ENCODE data around the gene KLC1.
"Not testable (repeated sequence)": the region's sequence is repeated elsewhere in the genome, so short reads cannot be mapped to it uniquely, and the experiment has no call there.

Gene KLC1

DNA sequence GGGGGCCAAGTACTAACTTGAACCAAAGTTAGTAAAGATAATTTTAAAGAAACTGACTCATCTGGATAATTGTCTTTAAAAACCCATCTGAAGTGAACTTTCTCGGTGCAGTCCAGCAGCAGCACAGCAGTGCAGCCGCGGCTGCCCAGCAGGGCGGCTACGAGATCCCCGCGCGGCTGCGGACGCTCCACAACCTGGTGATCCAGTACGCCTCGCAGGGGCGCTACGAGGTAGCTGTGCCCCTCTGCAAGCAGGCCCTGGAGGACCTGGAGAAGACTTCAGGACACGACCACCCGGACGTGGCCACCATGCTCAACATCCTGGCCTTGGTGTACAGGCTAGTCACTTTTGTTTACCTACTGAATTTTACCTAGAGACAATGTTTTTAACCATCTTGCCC, 33.6 kb downstream of the KLC1 start:
- no peak for DNase-seq

DNA sequence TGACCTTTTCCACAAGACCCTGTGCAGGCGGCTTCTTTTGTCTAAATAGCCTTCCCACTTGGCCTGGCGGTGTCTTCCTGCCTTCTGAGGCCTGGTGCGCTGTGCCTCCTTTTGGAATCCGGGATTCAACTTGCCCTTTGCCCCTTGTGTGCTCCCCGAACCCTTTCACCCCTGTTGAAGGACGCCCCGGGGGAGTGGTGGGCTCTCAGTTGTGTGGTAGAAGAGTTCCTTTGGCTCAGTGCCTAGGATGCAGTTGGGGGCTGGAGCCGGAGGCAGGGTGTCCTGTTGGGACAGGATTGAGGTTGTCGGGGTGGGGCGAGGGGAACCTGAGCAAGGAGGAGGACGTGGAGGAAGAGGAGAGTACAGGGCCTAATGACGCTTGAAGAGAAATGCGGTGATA, 34.5 kb downstream of the KLC1 start:
- no peak for DNase-seq

DNA sequence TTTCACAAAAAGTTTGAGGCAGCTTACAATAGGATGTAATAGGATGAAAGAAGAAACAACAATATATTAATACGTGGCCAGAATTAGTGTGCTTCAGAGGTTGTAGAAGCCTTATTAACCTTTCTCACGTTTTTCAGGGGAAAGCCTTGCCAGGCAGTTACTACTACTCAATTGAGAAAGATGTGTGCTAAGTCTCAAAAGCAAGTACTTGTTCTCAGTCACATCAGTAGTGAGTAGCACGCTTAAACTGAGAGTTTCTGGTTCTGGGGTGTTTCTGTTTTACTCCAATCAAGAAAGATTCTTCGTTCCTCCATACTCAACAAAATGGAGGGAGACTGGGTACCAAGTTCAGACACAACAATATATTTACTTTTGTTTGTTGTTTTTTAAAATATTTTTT, 38.7 kb downstream of the KLC1 start:
- DNase-seq: no peak

DNA sequence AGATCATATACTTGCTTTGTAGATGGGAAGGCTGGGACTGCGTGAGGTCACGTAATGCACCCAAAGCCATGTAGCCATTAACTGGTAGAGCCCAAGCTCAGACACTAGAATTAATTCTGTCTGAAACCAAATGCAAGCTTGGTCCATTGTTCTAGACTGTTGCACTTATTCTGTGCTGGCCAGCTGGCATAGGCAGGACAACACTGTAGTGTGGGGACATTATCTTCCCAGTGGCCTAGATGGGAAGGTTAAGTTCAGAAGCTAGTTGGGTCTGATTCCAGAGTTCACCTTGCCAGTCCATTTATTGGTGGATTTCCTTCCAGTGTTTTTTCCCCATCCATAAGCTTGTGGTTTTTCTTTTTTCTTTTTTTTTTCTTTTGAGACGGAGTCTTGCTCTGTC, 39.1 kb downstream of the KLC1 start:
- DNase-seq: no peak

DNA sequence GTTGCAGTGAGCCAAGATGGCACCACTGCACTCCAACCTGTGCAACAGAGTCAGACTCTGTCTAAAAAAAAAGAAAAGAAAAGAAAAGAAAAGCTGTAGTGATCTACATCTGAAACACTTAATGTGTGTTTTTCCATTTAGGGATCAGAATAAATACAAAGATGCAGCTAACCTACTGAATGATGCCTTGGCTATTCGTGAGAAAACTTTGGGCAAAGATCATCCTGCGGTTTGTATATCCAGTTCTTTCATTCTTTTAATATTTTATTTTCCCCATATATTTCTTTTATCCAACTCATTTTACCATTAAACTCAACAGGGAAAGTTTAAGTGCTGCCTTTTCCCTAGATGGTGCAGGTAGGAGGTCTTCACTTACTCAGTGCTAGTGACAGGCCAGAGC, 40.4 kb downstream of the KLC1 start:
- no peak for DNase-seq

DNA sequence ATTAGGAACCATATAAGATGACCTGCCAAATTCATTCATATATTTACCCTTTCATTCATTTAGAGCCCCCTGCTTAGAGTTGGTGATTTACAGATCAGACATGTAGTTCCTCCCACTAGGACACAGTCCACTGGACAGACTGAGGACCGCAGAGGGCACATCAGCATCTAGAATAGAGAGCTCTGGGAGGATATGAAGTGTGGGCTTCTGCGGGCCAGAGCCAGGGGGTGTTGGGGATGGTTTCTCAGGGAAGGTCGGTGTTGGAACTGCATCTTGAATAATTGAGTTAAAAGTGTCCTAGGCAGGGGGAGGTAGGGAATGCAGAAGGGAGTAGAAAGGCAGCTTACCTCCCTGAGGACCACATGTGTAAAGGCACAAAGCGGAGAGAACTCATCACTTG, 42.9 kb downstream of the KLC1 start:
- no peak for DNase-seq

DNA sequence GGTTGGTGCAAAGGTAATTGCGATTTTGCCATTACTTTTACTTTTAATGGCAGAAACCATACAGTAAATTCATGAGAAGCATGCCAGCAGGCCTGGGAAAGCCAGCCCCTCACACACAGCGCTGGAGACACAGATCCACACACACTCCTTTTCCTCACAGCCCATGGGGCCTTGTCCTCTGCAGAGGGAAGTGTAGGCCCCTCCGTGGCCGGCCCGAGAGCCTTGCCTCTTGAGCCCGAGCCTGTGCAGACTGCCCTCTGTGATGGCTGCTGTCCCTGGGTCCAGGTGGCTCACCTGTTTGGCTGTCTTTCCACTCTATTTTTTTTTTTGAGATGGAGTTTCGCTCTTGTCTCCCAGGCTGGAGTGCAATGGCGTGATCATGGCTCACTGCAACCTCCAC, 46.9 kb downstream of the KLC1 start:
- no peak for DNase-seq

DNA sequence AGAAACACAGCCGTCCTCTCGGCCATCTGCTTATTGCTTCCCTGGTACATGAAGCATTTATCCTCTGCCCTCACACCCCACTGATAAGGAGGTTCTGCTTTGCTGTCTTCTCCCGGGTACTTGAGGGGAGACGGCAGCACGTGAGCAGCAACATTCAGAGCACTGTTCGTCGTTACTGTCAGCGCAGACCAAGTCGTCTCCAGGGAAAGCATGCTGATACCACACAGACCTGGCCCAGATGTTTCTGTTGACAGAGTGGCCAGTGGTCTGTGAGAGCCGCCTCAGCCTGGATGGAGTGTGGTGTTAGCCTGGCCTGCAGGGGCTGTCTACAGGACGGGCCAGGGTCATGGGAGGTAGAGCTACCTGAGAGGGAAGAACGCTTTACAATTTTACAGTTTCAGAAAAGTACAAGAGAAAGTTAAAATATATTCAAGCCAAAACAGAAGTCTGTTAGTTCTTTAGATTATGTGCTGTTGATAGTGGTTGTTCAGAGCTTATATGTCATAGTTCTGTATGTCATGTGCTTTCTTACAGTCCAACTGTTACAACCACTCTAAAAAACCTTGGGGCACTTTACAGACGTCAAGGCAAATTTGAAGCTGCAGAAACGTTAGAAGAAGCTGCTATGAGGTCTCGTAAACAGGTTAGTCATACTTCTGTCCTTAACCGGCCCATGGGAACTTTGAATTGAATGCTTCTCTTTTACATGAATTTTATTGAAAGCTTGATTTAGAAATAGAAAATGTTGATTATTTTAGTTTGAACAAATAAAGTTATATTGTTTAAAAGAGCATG, 48.1 kb downstream of the KLC1 start:
- no peak for DNase-seq

DNA sequence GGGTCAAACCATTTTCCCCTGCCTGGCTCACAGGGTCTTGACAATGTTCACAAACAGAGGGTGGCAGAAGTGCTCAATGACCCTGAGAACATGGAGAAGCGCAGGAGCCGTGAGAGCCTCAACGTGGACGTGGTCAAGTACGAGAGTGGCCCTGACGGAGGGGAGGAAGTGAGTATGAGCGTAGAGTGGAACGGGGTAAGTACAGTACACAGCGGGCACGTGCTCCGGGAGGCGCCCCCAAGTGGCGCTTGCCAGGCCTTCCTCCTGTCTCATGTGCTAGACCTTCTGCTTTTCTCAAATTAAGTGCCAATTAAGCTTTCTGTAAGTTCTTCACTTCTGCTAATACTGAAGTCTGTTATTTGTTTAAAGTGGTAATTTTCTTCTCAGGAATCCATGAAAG, 50.3 kb downstream of the KLC1 start:
- DNase-seq: no peak

DNA sequence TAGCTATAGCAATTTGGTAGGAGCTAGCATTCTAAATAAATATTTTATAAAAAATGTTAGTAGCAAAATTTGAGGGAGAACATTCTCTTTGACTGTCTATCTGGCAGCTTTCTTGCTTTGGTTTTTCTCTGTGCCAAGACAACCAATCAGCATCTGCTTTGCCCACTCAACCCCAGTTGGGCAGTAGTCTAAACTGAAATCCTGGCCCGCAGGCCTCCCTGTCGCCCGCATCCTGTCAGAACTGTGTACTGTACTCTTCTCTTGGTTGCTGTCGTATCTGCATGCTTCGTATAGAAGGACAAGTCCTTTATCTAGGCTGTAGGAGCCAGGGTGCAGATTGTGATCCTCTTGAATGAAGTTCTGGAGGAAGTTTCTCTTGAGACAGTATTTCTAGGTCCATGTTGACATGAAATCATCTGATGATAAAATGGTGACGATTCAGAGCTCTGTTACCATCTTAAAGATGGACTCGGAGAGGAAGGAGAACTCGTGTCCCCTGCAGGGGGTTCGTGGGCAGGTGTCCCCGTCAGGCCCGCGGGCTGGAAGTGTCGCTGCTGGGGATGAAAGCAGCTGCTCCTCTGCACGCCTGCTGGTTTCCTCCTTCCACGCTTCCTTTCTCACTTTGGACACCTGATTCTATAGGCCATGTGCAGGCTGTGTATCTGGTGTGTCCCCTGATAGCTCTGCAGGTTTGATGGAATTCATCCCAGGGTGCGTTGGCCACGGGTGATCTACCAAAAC, 51.6 kb downstream of the KLC1 start:
- DNase-seq: no peak

DNA sequence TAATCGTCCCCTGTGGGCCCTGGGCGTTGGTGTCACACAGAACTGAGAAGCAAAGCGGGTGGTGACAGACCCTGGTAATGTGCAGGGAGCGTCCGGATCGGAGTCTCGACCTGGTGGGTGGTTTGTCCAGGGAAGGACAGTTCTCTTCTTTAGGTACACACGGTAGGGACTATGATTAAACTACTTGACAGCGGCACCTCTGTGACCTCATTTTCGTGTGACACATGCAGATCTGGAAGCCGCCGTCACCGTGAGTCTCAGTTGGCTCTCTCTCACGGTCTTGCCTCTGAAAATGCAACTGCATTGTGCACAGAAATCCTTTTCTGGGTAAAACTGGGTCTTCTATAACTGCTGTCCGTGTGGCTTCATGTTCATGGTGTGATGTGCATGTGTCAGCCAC, 54.1 kb downstream of the KLC1 start:
- no peak for DNase-seq

DNA sequence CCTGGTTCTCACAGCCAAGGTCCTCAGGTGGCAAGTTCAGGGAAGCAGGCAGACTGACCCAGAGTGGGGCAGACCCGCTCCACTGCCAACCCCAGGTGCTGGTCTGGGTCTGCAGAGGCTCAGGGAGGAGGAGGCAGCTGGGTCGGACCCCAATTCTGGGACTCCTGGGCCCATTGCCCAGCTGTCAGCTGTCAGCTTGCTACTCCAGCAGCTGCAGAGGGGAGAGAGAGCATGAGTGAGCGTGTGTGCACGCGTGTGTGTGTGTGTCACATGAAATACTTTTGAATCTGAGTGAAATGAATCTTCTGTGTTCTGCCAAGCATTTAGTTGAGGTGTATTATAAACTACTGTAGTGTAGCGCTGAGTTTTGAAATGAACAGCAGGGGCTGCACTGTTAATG, 55.5 kb downstream of the KLC1 start:
- no peak for DNase-seq

DNA sequence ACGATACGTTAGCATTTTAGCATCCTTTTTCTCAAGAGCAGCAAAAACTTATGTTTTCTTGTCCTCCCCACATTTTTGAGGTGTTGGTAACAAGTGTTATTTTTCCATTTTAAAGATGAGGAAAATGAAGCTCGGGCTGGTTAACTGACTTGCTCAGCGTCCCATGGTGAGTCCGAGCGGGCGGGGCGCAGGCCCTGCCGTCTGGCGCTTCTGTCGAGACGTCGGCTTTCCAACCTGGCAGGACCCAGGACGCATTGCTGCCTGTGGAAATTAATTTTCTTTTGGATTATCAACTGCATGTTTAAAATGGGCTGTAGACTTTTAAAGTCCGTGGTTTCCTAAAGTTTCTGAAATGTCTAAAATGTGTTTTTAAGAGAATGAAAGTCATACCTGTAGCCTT, 55.9 kb downstream of the KLC1 start:
- DNase-seq: no peak

DNA sequence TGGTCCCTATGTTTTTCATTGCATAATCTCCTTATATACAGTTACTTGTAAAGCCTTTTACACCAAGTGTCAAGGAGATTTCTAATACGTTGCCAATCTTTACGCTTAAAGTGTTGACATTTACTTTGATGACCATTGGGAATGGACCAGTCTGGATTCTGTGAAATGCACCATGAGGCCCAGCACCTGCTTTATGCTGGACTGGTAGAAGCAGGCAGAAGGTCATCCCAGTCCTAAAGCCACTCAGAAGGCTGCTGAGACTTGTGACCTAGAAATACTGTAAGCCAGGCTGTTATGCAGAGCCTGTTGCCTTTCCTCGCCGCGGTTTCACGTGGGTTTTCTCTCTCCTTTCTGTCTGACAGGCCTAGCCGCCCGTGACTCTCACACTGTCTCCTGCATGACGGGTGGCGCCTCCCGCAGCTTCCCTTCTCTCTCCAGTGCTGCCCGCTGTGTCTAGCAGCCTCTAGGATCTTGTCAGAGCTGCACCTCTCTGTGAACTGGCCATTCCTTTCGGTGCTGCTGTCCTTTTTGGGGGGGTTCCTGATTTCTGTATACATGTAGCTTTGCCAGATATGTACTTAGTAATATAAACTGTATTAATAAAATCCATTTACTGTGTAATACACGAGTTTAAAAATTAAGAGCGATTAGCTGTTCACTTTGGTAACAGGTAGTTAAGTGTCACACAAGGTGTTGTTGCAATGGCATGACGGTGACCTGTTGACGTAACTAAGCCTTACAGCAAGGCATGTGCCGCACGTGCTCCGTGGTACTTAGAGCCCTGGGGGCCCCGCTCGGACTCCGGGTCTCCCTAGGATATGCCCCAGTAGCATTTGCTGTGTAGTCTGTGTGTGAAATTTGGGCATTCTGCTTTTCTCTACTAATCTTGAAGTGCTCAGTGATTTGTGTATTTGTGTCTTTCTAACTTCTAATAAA, 56.5 kb downstream of the KLC1 start:
- DNase-seq: no peak

DNA sequence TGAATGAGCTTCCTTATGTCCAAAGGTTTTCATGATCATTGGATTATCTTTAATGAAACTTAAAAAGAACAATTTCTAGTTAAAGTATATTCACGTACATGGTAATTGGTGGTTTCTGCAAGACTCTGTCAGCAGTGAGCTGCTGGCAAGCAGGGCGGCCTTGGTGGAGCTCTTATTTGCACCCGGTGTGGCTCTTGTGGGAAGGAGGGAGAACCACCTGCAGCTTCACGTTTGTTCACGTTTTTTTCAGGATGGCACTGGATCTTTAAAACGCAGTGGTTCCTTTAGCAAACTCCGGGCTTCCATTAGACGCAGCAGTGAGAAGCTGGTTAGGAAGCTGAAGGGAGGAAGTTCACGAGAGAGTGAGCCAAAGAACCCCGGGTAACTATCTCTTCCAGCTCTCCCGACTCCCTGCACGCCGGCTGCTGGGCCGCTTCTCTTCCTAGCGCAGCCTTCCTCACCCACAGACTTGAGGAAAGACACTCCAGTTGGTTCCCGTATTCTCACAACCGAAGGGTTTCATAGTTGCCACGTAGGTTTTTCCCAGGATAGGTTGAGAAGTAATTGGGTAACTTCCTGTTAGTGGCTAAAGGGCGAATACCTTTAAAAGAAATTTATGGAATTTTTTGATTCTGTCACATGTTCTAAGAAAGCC, 57.9 kb downstream of the KLC1 start:
- DNase-seq: no peak

DNA sequence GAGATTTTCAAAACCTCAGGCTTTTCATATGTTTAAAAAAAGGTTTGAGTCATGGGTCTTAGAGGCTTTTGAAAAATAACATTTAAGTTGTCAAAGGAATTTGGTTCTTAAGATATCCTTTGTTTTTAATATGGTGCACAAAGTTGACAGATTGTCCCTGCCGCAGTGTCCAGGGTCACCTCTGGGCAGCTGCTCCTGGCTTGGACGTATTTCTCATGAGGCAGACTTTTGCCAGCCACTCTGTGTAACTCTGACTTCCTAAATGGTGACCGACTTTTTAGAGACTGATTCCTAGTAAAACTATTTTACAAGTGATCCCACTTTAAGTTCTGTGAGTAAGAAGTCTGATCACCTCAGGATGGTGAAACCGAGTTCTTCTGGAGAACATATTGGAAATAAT, 58.7 kb downstream of the KLC1 start:
- no peak for DNase-seq

DNA sequence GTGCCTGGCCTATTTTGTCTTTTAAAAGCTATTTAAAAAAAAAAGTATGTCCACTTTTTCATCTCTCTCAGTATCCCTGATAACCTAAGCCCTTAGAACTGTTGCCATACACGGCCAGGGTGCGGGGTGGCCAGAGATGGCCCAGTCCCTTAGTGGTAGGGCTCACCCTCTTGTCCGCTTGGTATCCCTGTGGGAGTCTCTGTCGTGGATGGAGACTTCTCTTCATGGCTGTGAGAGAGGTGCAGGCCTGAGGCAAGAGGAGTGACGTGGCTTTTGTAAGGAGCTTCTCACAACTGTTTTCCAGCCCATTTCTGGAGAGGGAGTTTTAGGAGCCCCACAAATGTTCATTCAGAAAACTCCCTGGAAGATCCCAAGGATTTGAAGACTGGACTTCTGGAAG, 59.4 kb downstream of the KLC1 start:
- no peak for DNase-seq

DNA sequence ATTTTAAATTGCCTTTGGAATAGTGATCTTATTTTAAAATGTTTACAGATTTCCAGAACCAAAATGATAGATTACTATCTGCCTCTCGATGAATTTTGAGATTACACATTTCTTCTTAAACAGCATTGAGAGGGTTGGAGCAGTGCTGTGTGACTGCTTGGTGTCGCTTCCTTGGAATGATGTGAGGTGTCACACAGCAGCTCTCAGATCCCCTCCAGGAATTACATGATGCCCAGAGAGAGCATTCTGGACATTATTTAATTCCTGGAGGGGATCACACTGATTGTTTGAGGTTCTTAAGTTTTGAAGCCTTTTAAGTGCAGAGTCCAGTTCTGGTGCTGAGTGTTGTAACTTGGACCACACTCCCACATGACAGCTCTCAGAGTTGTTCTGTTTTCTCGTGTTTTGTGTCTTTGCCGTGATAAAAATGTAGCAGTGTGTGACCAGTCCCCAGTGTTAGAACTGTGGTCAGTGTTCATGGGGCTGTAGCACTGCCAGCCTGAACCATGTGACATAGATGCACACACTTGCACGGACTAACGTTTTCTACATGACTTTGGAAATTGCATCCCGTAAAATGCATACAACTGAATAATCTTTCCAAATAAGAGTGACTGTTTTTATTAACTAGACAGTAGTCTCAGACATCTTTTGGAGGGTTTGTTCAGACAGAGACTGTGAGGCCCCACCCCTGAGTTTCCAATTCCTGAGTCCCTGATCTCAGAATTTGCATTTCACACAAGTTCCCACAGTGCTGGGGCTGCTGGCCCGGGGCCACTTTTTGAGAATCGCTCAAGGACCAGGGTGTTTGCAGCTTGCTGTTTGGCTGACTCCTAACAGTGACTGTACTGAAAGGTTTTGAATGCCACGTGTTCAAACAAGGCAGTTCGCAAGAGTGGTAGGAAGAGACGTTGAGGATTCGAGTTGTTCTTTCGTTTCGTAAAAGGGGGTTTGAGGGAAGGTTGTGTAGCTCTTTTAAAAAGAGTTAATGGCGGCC, 60.2 kb downstream of the KLC1 start:
- no peak for DNase-seq

DNA sequence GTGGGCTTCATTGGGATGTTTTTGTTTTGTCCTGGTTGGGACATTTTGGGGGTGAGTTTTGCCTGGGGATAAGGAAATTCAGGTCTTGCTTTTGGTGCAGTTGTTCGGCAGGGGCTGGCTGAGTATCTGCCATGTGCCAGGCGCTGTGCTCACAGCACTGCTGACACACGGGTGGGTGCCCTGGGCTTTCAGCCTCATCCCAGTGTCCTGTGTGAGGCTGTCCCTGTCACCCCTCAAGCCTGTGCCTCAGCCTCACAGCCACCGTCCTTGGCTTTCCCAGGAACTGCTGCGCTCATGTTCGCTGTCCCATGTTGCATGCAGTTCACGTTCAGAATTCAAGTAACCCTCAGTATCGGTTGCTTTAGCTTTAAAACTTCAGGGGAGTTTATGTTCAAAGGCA, 61.3 kb downstream of the KLC1 start:
- DNase-seq: no peak

DNA sequence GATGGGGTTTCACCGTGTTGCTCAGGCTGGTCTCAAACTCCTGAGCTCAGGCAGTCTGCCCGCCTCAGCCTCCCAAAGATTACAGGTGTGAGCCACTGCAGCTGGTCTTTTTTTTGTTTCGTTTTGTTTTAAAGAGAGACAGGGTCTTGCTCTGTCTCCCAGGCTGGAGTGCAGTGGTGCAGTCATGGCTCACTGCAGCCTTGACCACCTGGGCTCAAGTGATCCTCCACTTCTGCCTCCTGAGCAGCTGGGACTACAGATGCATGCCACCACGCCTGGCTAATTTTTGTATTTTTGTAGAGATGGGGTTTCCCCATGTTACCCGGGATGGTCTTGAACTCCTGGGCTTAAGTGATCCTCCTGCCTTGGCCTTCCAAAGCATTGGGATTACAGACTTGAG, 62.6 kb downstream of the KLC1 start:
- DNase-seq: not testable (repeated sequence)

DNA sequence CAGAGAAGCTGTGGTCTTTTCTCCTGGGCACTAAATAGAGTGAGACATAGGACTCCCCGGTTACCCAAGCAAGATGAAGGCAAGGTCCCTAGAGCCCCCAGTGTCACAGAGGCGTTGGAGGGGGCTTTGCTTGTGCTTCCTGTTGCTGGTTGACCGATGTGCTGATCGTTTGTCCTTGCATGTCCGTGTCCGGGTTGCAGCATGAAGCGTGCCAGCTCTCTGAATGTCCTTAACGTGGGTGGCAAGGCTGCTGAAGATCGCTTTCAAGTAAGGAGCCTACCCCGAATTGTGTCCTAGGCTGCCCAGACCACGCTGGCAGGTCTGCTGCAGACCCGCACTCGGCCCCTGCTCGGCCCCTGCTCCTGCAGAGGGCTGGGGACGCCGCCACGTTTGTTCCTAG, 63.1 kb downstream of the KLC1 start:
- DNase-seq: no peak

DNA sequence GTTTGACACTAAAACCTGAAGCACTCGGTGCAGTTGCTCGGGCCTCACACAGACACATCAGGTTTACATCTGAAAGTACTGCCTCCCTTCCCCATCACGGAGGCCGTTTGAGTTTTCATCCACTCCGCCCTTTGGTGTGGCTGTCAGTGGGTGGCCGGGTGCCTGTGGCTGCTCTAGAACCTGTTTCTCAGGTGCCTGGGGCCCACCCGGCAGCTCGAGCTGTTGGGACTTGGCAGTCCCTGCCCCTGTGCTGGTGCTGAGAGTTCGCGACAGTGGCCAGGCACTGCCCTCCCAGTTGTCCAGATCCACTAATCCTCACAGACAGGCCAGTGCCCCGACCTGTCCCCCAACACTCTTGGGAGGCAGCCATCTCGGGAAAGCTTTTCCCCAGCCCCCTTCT, 63.9 kb downstream of the KLC1 start:
- no peak for DNase-seq
